Natural killer cell treated with Interleukin-12 subunit alpha and Interleukin-12 subunit beta and Interleukin-15 and Interleukin-18, amount 100 ng/mL, for 72 hours (primary cell): ENCODE results near the gene SLC25A22. TPM values are rescaled to one million over a fixed set of nuclear protein-coding genes. Genes with fewer than 3 reads are reported as not detected.

Source experiments
- ATAC-seq, 2 donors: fragments of 150-1000 bp; cut with Tn5 transposase in 1 of 2; sonication (Bioruptor Pico), chemical (Tn5 transposase) in 1 of 2; 2 replicates each; pipeline ENCODE4 v1.10.0; 2021
- DNase-seq: peaks from one replicate; pipeline ENCODE4 v3.0.0; 2022; ENCODE audit warnings: low spot score
- H3K27ac Mint-ChIP-seq, 2 donors: 1 replicate in 1 of 2; 2 replicates in 1 of 2; pipeline ENCODE4 v1.8.0; 2022; ENCODE audit warnings: mixed read lengths in 2 of 2, mild to moderate bottlenecking in 1 of 2, moderate library complexity in 1 of 2
- H3K27me3 Mint-ChIP-seq, 2 donors: 1 replicate in 1 of 2; 2 replicates in 1 of 2; pipeline ENCODE4 v1.8.0; 2022; ENCODE audit warnings: mixed read lengths in 2 of 2
- H3K36me3 Mint-ChIP-seq: one replicate; pipeline ENCODE4 v1.8.0; 2022; ENCODE audit warnings: mixed read lengths
- H3K4me1 Mint-ChIP-seq, 2 donors: 1 replicate in 1 of 2; 2 replicates in 1 of 2; pipeline ENCODE4 v1.8.0; 2022; ENCODE audit warnings: low read depth in 2 of 2, mixed read lengths in 2 of 2, mild to moderate bottlenecking in 1 of 2
- H3K4me3 Mint-ChIP-seq: one replicate; pipeline ENCODE4 v1.8.0; 2022; ENCODE audit warnings: mixed read lengths
- H3K9me3 Mint-ChIP-seq: 2 replicates; pipeline ENCODE4 v1.8.0; 2022; ENCODE audit warnings: mixed read lengths
- total RNA-seq, 2 donors: library from RNA; stranded (reverse); gene quantifications; one replicate each; pipeline ENCODE4 v1.2.3, GENCODE V29; 2022

Gene SLC25A22
- total RNA-seq, 2 donors from 2014 or later, result 64.3 to 125 TPM

GRCh38 chr11:745428-745827, 52.7 kb downstream of the SLC25A22 start:
- DNase-seq, result no peak
- Mint-ChIP-seq H3K27ac (no peak overlapping the region), H3K9me3 (no peaks in the 10 kb centered on the region), H3K36me3 (no peaks in the 10 kb centered on the region), H3K4me3 (no peak overlapping the region), H3K27me3 (no peaks in the 10 kb centered on the region), H3K4me1 (peaks cover 0 to 8% of the 10 kb centered on the region in 2 donors)
- ATAC-seq, result no peak

GRCh38 chr11:742571-743201, 55.4 kb downstream of the SLC25A22 start:
- Mint-ChIP-seq H3K27ac (no peak overlapping the region), H3K9me3 (no peaks in the 10 kb centered on the region), H3K4me3 (no peak overlapping the region), H3K27me3 (no peaks in the 10 kb centered on the region), H3K36me3 (no peaks in the 10 kb centered on the region), H3K4me1 (peaks cover 0 to 4% of the 10 kb centered on the region in 2 donors)
- DNase-seq, result no peak
- no peak for ATAC-seq

GRCh38 chr11:742156-742546, 55.9 kb downstream of the SLC25A22 start:
- DNase-seq (no peak), ATAC-seq (no peak)
- no peaks in the 10 kb centered on the region for H3K9me3 Mint-ChIP-seq
- no peaks in the 10 kb centered on the region for H3K36me3 Mint-ChIP-seq
- no peaks in the 10 kb centered on the region for H3K27me3 Mint-ChIP-seq
- H3K27ac Mint-ChIP-seq, result no peak overlapping the region
- H3K4me3 Mint-ChIP-seq, result no peak overlapping the region
- H3K4me1 Mint-ChIP-seq, result peaks cover 0 to 4% of the 10 kb centered on the region in 2 donors

Other genes with a start within 250 kb of the SLC25A22 start
- 1 to 10 TPM; 1.1 to 2.1 TPM for gene LMNTD2, start 237.5 kb downstream of the SLC25A22 start, total RNA-seq
- gene RASSF7, start 237.3 kb downstream of the SLC25A22 start, total RNA-seq, result 10 to 100 TPM; 13.3 to 22.9 TPM
- 10 to 100 TPM; 49.2 to 85.7 TPM for gene PHRF1, start 221.8 kb downstream of the SLC25A22 start, total RNA-seq
- 10 to 100 TPM; 33.7 to 34.9 TPM for gene IRF7, start 182.3 kb downstream of the SLC25A22 start, total RNA-seq
- not detected for gene CDHR5, start 173.3 kb downstream of the SLC25A22 start, total RNA-seq
- not detected for gene SCT, start 171.1 kb downstream of the SLC25A22 start, total RNA-seq
- 1 to 10 TPM in 1 of 2 donors, under 1 TPM in 1; 0.48 to 1.3 TPM for gene DRD4, start 161.0 kb downstream of the SLC25A22 start, total RNA-seq
- gene DEAF1, start 103.1 kb downstream of the SLC25A22 start, total RNA-seq, result 10 to 100 TPM; 23.2 to 83.6 TPM
- gene TMEM80, start 102.5 kb downstream of the SLC25A22 start, total RNA-seq, result 10 to 100 TPM; 15.3 to 20.3 TPM
- gene EPS8L2, start 92.0 kb downstream of the SLC25A22 start, total RNA-seq, result 10 to 100 TPM in 1 of 2 donors, 1 to 10 TPM in 1; 2.9 to 13.0 TPM
- gene TALDO1, start 50.8 kb downstream of the SLC25A22 start, total RNA-seq, result 100 to 1,000 TPM; 201 to 242 TPM
- gene GATD1, start 20.8 kb downstream of the SLC25A22 start, total RNA-seq, result 10 to 100 TPM; 42.2 to 99.7 TPM
- gene CEND1, start 8.2 kb downstream of the SLC25A22 start, total RNA-seq, result 1 to 10 TPM in 1 of 2 donors, under 1 TPM in 1; 0.95 to 3.4 TPM
- 10 to 100 TPM; 19.1 to 53.6 TPM for gene PIDD1, start 7.0 kb upstream of the SLC25A22 start, total RNA-seq
- gene RPLP2, start 11.7 kb upstream of the SLC25A22 start, total RNA-seq, result 1,000 to 10,000 TPM; 1,365 to 2,718 TPM
- 10 to 100 TPM; 69.0 to 95.0 TPM for gene PNPLA2, start 20.6 kb upstream of the SLC25A22 start, total RNA-seq
- gene CRACR2B, start 29.6 kb upstream of the SLC25A22 start, total RNA-seq, result 1 to 10 TPM; 2.6 to 2.9 TPM
- gene CD151, start 34.7 kb upstream of the SLC25A22 start, total RNA-seq, result 10 to 100 TPM; 45.0 to 72.0 TPM
- 10 to 100 TPM; 97.4 to 97.8 TPM for gene POLR2L, start 44.2 kb upstream of the SLC25A22 start, total RNA-seq
- gene TSPAN4, start 44.6 kb upstream of the SLC25A22 start, total RNA-seq, result 10 to 100 TPM; 17.4 to 31.4 TPM
- gene CHID1, start 112.5 kb upstream of the SLC25A22 start, total RNA-seq, result 100 to 1,000 TPM in 1 of 2 donors, 10 to 100 TPM in 1; 64.8 to 115 TPM
- 10 to 100 TPM; 51.6 to 75.1 TPM for gene AP2A2, start 127.6 kb upstream of the SLC25A22 start, total RNA-seq
- not detected for gene MUC6, start 238.4 kb upstream of the SLC25A22 start, total RNA-seq